HepG2 (cell line): ENCODE measurements around the gene CENPB. TPM values are rescaled to one million over a fixed set of nuclear protein-coding genes. Genes with fewer than 3 reads are reported as not detected.

Source experiments
- MYPOP ChIP-seq: sonication (generic); formaldehyde crosslinking; IDR thresholded peaks from 2 replicates; pipeline ENCODE4 v1.8.1; 2023; ENCODE audit warnings: mild to moderate bottlenecking, moderate library complexity, missing genetic modification reagents
- PRDM4 ChIP-seq: sonication (generic); formaldehyde crosslinking; IDR thresholded peaks from 2 replicates; pipeline ENCODE4 v1.9.0; 2021; ENCODE audit warnings: missing genetic modification reagents, borderline replicate concordance
- RNF219 ChIP-seq: sonication (generic); formaldehyde crosslinking; IDR thresholded peaks from 2 replicates; pipeline ENCODE4 v1.5.0; 2020; ENCODE audit warnings: mild to moderate bottlenecking, missing genetic modification reagents
- TAF1 ChIP-seq: sonication (generic); formaldehyde crosslinking; IDR thresholded peaks from 2 replicates; pipeline ENCODE4 v1.4.0; 2020; ENCODE audit warnings: missing genetic modification reagents
- ZBTB21 ChIP-seq: sonication (generic); formaldehyde crosslinking; IDR thresholded peaks from 2 replicates; pipeline ENCODE4 v1.4.0; 2020; ENCODE audit warnings: missing genetic modification reagents
- ZFP41 ChIP-seq: sonication (generic); formaldehyde crosslinking; IDR thresholded peaks from 2 replicates; pipeline ENCODE4 v1.4.0; 2020; ENCODE audit warnings: mild to moderate bottlenecking, missing genetic modification reagents, borderline replicate concordance
- ZNF142 ChIP-seq: sonication (generic); formaldehyde crosslinking; IDR thresholded peaks from 2 replicates; pipeline ENCODE4 v1.4.0; 2020; ENCODE audit warnings: missing genetic modification reagents
- ZNF276 ChIP-seq: sonication (generic); formaldehyde crosslinking; IDR thresholded peaks from 2 replicates; pipeline ENCODE4 v1.4.0; 2020; ENCODE audit warnings: mild to moderate bottlenecking, low read depth, missing genetic modification reagents
- ZNF44 ChIP-seq: sonication (generic); formaldehyde crosslinking; IDR thresholded peaks from 2 replicates; pipeline ENCODE4 v1.5.1; 2020; ENCODE audit warnings: mild to moderate bottlenecking, missing genetic modification reagents
- ZNF513 ChIP-seq: sonication (generic); formaldehyde crosslinking; conservative IDR thresholded peaks from 2 replicates; pipeline ENCODE4 v1.5.0; 2020; ENCODE audit warnings: missing genetic modification reagents
- ZSCAN31 ChIP-seq: sonication (generic); formaldehyde crosslinking; IDR thresholded peaks from 2 replicates; pipeline ENCODE4 v1.5.0; 2020; ENCODE audit warnings: low read depth, mild to moderate bottlenecking, missing genetic modification reagents
- polyA plus RNA-seq, 8 experiments: library from polyadenylated mRNA; depleted of rRNA in 3 of 8; stranded (reverse) in 7 of 8; unstranded in 1 of 8; fragments of >200 nt; fragmentation: Illumina TruSeq in 4 of 8; extraction: Trizol in 4 of 8; gene quantifications; 2 replicates each; pipeline versions ENCODE4 v1.2.1 to v1.2.3, GENCODE V29; 2011 to 2016; ENCODE audit warnings: low read depth in 4 of 8, missing spikeins in 1 of 8, mixed read lengths in 1 of 8; ENCODE audit not compliant: insufficient read depth in 1 of 8
- total RNA-seq, 5 experiments: library from RNA; depleted of rRNA; stranded (reverse); fragments of >200 nt; fragmentation: Illumina TruSeq; extraction: Trizol; gene quantifications; 2 replicates each; pipeline ENCODE4 v1.2.3, GENCODE V29; 2016; ENCODE audit warnings: low read depth in 1 of 5

The CENPB gene
- total and polyA plus RNA-seq, 2 of the 13 experiments (the other 11 are each of a cell fraction or from before 2014, with no cell fraction given), result 10.4 to 54.5 TPM

- TF ChIP-seq PRDM4 (CRISPR knock-in tag) (peak; percentile 77; the same call in 1 of the 2 replicates), TAF1 (CRISPR knock-in tag) (peak; percentile 89), MYPOP (CRISPR knock-in tag) (peak; percentile 93), ZNF44 (peak; percentile 72), RNF219 (CRISPR knock-in tag) (no peak), ZNF513 (CRISPR knock-in tag) (peak; percentile 82; the same call in 1 of the 2 replicates), ZNF142 (CRISPR knock-in tag) (no peak; the same call in none of the 2 replicates), ZSCAN31 (CRISPR knock-in tag) (peak; percentile 83), ZNF276 (CRISPR knock-in tag) (no peak), ZBTB21 (no peak), ZFP41 (CRISPR knock-in tag) (peak; percentile 19; the same call in 1 of the 2 replicates)
These were observed 18.9 kb downstream of the CENPB start, which contains the start of gene ADISSP (continued) for GRCh38 chr20:3767427-3768341.
